Stomach (tissue), 9 donors: ENCODE data around the gene GAA. TPM values are rescaled to one million over a fixed set of nuclear protein-coding genes. Genes with fewer than 3 reads are reported as not detected.

Source experiments
- DNase-seq, 2 donors: peaks; one replicate each; pipeline versions ENCODE4 v3.0.0 to v3.0.0-alpha.2; 2013 to 2019
- H3K27ac ChIP-seq, 5 donors: fragments of 200-600 bp in 4 of 5; sonication (generic) in 4 of 5; one replicate each; pipeline ENCODE4 v1.5.1; 2013 to 2019; ENCODE audit warnings: mild to moderate bottlenecking in 1 of 5, moderate library complexity in 1 of 5
- H3K27me3 ChIP-seq, 3 donors: fragments of 200-600 bp; sonication (generic); one replicate each; pipeline ENCODE4 v1.5.1; 2017 to 2019; ENCODE audit warnings: mixed run types in 1 of 3
- H3K36me3 ChIP-seq, 4 donors: fragments of 200-600 bp; sonication (generic); 1 replicate in 3 of 4; 2 replicates in 1 of 4; pipeline ENCODE4 v1.5.1; 2016 to 2019
- H3K4me1 ChIP-seq, 4 donors: fragments of 200-600 bp; sonication (generic); one replicate each; pipeline ENCODE4 v1.5.1; 2016 to 2019
- H3K4me3 ChIP-seq, 4 donors: fragments of 200-600 bp; sonication (generic) in 3 of 4; one replicate each; pipeline ENCODE4 v1.5.1; 2016 to 2019; ENCODE audit warnings: mild to moderate bottlenecking in 1 of 4
- H3K9me3 ChIP-seq, 4 donors: fragments of 200-600 bp; sonication (generic); one replicate each; pipeline ENCODE4 v1.5.1; 2016 to 2019
- CTCF ChIP-seq, 7 experiments: fragments of 450-650 bp in 4 of 7; fragments of 200-600 bp in 3 of 7; sonication (generic) in 3 of 7; IDR thresholded peaks; one replicate each; pipeline ENCODE4 v1.5.1; 2016 to 2019; ENCODE audit warnings: antibody characterized with exemption in 7 of 7, control low read depth in 2 of 7, mild to moderate bottlenecking in 1 of 7
- EP300 ChIP-seq: sonication (generic); formaldehyde crosslinking; IDR thresholded peaks from one replicate; pipeline ENCODE4 v1.6.1; 2017; ENCODE audit warnings: antibody characterized with exemption
- POLR2A ChIP-seq, 4 donors: fragments of 450-650 bp; IDR thresholded peaks; one replicate each; pipeline ENCODE4 v1.6.1; 2016; ENCODE audit warnings: antibody characterized with exemption in 4 of 4, control low read depth in 2 of 4, mild to moderate bottlenecking in 1 of 4, moderate library complexity in 1 of 4
- POLR2AphosphoS5 ChIP-seq, 3 donors: sonication (generic); formaldehyde crosslinking; IDR thresholded peaks; one replicate each; pipeline ENCODE4 v1.6.1; 2016; ENCODE audit warnings: antibody characterized with exemption in 3 of 3
- WGBS, 5 donors: extraction: QIAGEN DNeasy Blood & Tissue Kit in 3 of 5; methylation state at CpG; one replicate each; pipeline versions ENCODE4 v1.1.5 to v1.1.7; 2013 to 2018; 5-methylcytosine and 5-hydroxymethylcytosine counted together
- intact Hi-C: fragments of 100-400 bp; cut with DNase I; formaldehyde crosslinking; loops from one replicate; pipeline ENCODE4 v1.15.1; 2023; ENCODE audit warnings: low total_unique reads
- polyA plus RNA-seq, 3 donors: library from polyadenylated mRNA; stranded (reverse); fragments of 200-250 nt; gene quantifications; one replicate each; pipeline ENCODE4 v1.2.3, GENCODE V29; 2013
- total RNA-seq, 5 donors: library from RNA; depleted of rRNA; stranded (reverse); fragments of >200 nt; gene quantifications; one replicate each; pipeline versions ENCODE4 v1.1.0 to v1.2.3, GENCODE V29; 2014 to 2016
- donor health status: healthy with polysubstance abuse.
- donor health status: Bipolar disorder and iron deficiency.
- donor health status: healthy.

GAA gene
- total and polyA plus RNA-seq, 8 donors: 9.6 to 63.4 (median 22.0) TPM

DNA sequence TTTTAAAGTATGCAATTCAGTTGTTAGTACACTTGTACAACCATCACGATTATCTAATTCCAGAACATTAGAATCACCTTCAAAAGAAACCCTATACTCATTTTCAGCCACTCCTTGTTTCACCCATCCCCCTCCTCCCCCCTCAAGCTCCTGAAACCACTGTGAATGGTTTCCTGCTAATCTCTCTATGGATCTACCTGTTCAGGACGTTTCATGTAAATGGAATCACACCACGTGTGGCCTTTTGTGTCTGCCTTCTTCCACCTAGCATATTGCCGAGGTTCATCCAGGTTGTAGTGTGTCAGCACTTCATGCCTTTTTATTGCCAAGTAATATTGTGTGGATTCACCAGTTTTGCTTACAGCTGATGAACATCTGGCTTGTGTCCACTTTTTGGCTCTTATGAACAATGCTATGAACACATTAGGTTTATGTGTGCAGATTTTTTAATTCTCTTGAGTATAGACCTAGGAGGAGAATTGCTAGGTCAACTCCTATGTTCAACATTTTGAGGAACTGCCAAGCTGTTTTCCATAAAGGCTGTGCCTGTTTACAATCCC lies 27.7 kb downstream of the GAA start:
- no peak overlapping the region for H3K4me3 ChIP-seq
- H3K4me1 ChIP-seq: no peaks in the 10 kb centered on the region
- no peak overlapping the region for H3K27ac ChIP-seq
- H3K36me3 ChIP-seq: peaks cover 9 to 16% (median 14%) of the 10 kb centered on the region in 4 donors
- DNase-seq: no peak
- H3K9me3 ChIP-seq: no peaks in the 10 kb centered on the region
- intact Hi-C loops: no loop called here
- 26 to 47% (median 35%) methylated on average over 4 of the region's 4 CpGs for WGBS, 5 donors
- H3K27me3 ChIP-seq: peaks cover 0 to 22% (median 0%) of the 10 kb centered on the region in 3 donors
- no peak for TF ChIP-seq CTCF (IDR thresholded peaks at IDR 0.05)
- no peak for TF ChIP-seq EP300
- TF ChIP-seq POLR2A (IDR thresholded peaks at IDR 0.05): no peak
- no peak for TF ChIP-seq POLR2AphosphoS5 (IDR thresholded peaks at IDR 0.05)

GRCh38 chr17:80130992-80131391 lies 29.6 kb downstream of the GAA start:
- intact Hi-C loops: no loop called here
- H3K9me3 ChIP-seq: no peaks in the 10 kb centered on the region
- no peak overlapping the region for H3K27ac ChIP-seq
- no peak for DNase-seq
- WGBS, 5 donors: 54 to 74% (median 58%) methylated on average over 3 of the region's 3 CpGs
- peaks cover 27 to 35% (median 34%) of the 10 kb centered on the region in 4 donors for H3K36me3 ChIP-seq
- peaks cover 0 to 6% (median 0%) of the 10 kb centered on the region in 3 donors for H3K27me3 ChIP-seq
- no peak overlapping the region for H3K4me3 ChIP-seq
- TF ChIP-seq CTCF (IDR thresholded peaks at IDR 0.05) (no peak), POLR2AphosphoS5 (IDR thresholded peaks at IDR 0.05) (no peak), EP300 (no peak), POLR2A (IDR thresholded peaks at IDR 0.05) (no peak)
- H3K4me1 ChIP-seq: no peaks in the 10 kb centered on the region

DNA sequence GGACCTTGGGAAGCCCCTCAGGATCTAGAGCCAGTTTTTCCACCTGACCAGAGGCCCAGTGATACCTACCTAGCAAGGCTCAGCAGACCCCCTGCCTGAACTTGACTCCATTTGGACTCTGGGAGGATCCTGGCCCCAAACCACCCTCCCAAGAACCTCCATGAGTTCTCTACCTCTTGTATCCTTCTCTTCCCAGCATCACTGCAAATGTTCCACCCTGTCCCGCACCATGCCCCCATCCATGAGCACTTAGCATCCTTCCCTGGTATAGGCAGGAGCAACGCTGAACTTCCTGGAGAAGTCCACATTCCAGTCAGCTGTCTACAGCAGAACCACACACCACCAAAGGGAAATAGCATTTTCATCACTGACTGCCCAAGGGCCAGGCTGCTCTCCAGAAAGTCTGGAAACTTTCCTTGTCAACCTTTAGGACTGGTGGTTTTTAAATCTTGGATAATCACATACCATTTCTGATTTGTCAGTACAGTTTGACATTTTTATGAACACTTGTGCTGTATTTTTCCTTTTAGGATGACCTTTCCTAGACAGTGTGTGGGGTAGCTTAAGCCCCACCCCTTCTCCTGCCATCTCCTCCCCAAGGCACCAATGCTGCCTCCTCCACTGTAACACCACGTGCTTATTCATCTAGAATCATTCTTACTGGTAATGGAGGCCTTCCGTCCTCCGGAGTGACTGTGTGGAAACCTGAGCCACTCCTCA lies 31.7 kb downstream of the GAA start:
- Histone ChIP-seq H3K4me1 (no peaks in the 10 kb centered on the region), H3K9me3 (no peaks in the 10 kb centered on the region), H3K4me3 (no peak overlapping the region), H3K36me3 (peaks cover 48 to 56% (median 54%) of the 10 kb centered on the region in 4 donors), H3K27ac (no peak overlapping the region), H3K27me3 (no peaks in the 10 kb centered on the region)
- 88 to 91% (median 90%) methylated on average over 5 of the region's 5 CpGs for WGBS, 5 donors
- intact Hi-C loops: no loop called here
- TF ChIP-seq EP300 (no peak), POLR2A (IDR thresholded peaks at IDR 0.05) (no peak), POLR2AphosphoS5 (IDR thresholded peaks at IDR 0.05) (no peak), CTCF (IDR thresholded peaks at IDR 0.05) (no peak)
- DNase-seq: no peak

DNA sequence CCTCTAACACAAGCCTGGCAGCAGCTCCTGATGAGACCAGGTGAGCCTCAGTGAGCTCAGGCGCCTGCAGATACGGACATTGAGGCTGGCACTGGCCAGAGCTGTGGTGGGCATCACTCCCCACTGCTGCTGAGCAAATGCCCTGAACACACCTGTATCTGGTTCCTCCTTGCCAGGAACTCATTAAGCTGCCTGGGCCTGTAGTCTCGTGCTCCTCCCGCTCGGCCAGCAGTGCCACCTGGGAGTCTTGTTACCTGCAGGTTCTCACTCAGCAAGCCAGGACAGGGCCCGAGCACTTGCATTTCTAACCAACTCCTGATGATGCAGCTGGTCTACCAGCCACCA lies 32.2 kb downstream of the GAA start:
- Histone ChIP-seq H3K27ac (no peak overlapping the region), H3K4me3 (no peak overlapping the region), H3K36me3 (peaks cover 53 to 61% (median 60%) of the 10 kb centered on the region in 4 donors), H3K4me1 (no peaks in the 10 kb centered on the region), H3K9me3 (no peaks in the 10 kb centered on the region), H3K27me3 (no peaks in the 10 kb centered on the region)
- DNase-seq: no peak
- 95 to 99% (median 97%) methylated on average over 6 of the region's 6 CpGs for WGBS, 5 donors
- no peak for TF ChIP-seq CTCF (IDR thresholded peaks at IDR 0.05)
- TF ChIP-seq POLR2AphosphoS5 (IDR thresholded peaks at IDR 0.05): no peak
- TF ChIP-seq EP300: no peak
- no peak for TF ChIP-seq POLR2A (IDR thresholded peaks at IDR 0.05)
- intact Hi-C loops: no loop called here
